Left renal pelvis (tissue), 4 donors: ENCODE measurements around the gene SPATA7. TPM values are rescaled to one million over a fixed set of nuclear protein-coding genes. Genes with fewer than 3 reads are reported as not detected.

Source experiments
- DNase-seq, 4 donors: peaks; one replicate each; pipeline ENCODE4 v3.0.0-alpha.2; 2013; ENCODE audit warnings: low read depth in 4 of 4, low spot score in 3 of 4
- polyA plus RNA-seq, 4 donors: library from polyadenylated mRNA; unstranded; fragments of 120-200 nt; gene quantifications; one replicate each; pipeline ENCODE4 v1.2.1, GENCODE V29; 2013; ENCODE audit not compliant: insufficient read length in 4 of 4

Gene SPATA7
- polyA plus RNA-seq, 4 donors: 19.3 to 29.2 (median 25.6) TPM

DNA sequence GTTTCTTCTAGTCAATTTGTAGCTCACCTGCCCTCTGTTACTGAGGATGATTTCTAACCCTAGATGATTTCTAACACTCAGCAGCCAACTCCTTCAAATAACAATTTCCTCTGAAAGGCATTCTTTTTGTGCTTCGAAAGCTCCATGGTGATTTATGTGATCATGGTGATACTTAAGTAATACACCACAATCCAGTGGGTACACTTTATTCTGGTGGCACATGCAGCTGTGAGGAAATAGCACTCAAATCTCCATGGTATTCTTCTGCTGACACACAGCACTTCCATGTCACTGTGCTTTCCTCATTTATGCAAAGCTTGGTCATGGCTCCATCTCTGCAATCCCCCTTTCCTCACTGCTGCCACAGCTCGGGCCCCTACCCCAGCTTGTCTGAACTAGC lies 95.6 kb downstream of the SPATA7 start:
- no peak for DNase-seq

DNA sequence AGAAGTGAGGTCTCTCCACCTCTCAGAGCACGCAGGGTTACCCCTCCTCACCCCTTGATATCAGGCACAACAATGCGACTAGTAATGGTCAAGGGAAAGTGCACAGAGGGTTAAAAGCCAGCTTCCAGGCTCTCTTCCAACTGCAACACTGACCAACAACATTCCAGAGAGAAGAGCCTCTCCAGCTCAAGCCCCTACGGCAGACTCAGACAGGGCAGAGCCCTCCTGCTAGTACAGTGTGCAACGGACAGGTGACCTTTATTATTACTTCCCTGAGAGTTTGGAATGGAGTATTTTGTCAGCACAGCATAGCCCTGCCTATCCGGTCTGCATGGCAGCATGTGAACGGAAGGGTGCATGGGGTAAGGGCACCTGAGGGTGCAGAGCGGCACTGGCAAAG lies 96.3 kb downstream of the SPATA7 start:
- DNase-seq: no peak

DNA sequence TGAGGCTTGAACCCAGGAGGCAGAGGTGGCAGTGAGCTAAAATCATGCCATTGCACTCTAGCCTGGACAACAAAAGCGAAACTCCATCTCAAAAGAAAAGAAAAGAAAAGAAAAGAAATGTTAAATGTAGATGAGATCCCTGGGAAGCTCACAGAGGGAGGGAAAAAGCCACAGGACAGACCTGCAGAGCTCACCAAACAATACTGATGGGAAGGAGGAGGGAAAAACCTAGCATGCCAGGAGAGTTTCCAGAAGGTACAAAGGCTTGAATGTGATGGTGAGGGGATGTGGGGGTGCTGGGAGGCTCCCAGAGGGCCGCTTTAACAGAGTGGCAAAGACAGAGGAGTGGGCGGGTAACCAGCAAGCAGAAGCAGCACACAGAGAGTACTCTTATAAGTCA lies 97.1 kb downstream of the SPATA7 start:
- DNase-seq: no peak

Other genes with a start within 250 kb of the SPATA7 start
- gene KCNK10, start 62.4 kb upstream of the SPATA7 start, polyA plus RNA-seq: under 1 TPM; 0.13 to 0.24 (median 0.22) TPM
- gene PTPN21, start 169.3 kb downstream of the SPATA7 start, polyA plus RNA-seq: 10 to 100 TPM; 28.8 to 39.9 (median 38.3) TPM
- 100 to 1,000 TPM in 1 of 4 donors, 10 to 100 TPM in 3; 60.5 to 114 (median 96.8) TPM for gene ZC3H14, start 177.4 kb downstream of the SPATA7 start, polyA plus RNA-seq